ENCODE measurements around the gene SERTAD1.
A peak's percentile ranks its signal among the peaks of the same experiment; 100 is the strongest.

Gene SERTAD1

DNA sequence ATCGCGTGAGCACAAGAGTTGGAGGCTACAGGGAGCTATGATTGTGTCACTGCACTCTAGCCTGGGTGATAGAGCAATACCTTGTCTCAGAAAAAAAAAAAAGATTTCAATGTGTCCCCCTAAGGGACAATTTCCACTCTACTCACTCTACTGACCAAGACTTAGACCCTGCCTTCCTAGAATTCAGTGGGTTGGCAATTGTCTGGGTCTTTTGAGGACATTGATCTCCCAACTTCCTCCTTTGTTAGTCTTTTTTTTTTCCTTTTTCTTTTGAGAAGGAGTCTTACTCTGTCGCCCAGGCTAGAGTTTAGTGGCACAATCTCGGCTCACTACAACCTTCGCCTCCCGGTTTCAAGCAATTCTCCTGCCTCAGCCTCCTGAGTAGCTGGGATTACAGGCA, 43.2 kb upstream of the SERTAD1 start:
- H3K27me3 ChIP-seq (ENCODE audit: insufficient read depth, low read depth): no peaks in the 10 kb centered on the region; the same call in 1 of the 2 replicates

DNA sequence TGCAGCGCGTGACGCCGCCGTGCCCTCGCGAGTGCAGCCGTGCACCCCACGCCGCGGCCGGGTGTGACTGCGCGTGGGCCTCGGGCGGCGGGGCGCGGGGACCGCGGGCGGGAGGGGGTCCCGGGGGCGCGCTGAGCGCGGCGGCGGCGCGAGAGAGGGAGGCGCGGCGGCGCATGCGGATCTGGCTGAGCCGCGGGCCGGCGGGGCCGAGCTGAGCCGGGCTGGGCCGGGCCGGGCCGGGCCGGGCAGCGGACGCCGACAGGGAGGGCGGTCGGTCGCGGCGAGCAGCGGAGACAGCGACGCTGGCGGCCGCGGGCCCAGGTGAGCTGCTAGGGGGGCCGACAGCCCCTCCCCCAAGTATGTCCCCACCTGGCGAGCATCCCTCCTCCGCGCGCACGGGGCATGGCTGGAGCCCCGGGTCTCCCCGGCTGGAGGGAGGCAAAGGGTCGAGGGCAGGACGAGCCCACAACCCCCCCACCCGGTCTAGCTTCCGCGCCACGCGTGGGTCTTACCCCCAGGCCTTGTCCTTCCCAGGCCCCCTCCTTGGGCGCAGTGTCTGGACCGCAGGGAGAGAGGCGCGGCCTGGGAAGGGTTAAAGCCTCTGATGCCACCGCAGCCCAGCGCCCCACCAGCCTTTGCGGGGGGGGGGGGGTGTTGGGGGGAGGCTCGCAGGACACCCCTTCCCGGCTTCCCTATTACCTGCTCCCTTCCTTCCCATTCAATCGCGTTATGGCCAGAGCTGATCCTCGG, 41.4 kb upstream of the SERTAD1 start, which contains the start of gene SPTBN4:
Gene SPTBN4 (plus strand): TSS at position 17 of the 750 bp plus-strand sequence. CDS start 5,621 bp downstream, outside the sequence.
- no peaks in the 10 kb centered on the region; the same call in 1 of the 2 replicates for H3K27me3 ChIP-seq (ENCODE audit: insufficient read depth, low read depth)
- TF ChIP-seq, protein P1, sequence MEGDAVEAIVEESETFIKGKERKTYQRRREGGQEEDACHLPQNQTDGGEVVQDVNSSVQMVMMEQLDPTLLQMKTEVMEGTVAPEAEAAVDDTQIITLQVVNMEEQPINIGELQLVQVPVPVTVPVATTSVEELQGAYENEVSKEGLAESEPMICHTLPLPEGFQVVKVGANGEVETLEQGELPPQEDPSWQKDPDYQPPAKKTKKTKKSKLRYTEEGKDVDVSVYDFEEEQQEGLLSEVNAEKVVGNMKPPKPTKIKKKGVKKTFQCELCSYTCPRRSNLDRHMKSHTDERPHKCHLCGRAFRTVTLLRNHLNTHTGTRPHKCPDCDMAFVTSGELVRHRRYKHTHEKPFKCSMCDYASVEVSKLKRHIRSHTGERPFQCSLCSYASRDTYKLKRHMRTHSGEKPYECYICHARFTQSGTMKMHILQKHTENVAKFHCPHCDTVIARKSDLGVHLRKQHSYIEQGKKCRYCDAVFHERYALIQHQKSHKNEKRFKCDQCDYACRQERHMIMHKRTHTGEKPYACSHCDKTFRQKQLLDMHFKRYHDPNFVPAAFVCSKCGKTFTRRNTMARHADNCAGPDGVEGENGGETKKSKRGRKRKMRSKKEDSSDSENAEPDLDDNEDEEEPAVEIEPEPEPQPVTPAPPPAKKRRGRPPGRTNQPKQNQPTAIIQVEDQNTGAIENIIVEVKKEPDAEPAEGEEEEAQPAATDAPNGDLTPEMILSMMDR (conservative IDR thresholded peaks at IDR 0.05; ENCODE audit: low read depth, low read length): no peak
- no peaks in the 10 kb centered on the region for H4K20me1 ChIP-seq (ENCODE audit: insufficient read depth)
- no peak within 1 kb of the TSS; the same call in 1 of the 2 replicates for H3K9ac ChIP-seq
- H3K4me1 ChIP-seq (ENCODE audit: low read depth, poor library complexity, severe bottlenecking): peaks cover 25% of the 10 kb centered on the region
- peak within 1 kb of the TSS; percentile 68 for H3K4me2 ChIP-seq
- H3K27ac ChIP-seq: no peak within 1 kb of the TSS
- no peak within 1 kb of the TSS for H3K4me3 ChIP-seq (IDR thresholded peaks at IDR 0.05; ENCODE audit: insufficient read depth, low read depth, low read length)
- H3K79me2 ChIP-seq (ENCODE audit: insufficient read depth, low read depth): no peaks in the 10 kb centered on the region
- H2AFZ ChIP-seq (ENCODE audit: low read depth): peak within 1 kb of the TSS; percentile 73
- H3K36me3 ChIP-seq (ENCODE audit: insufficient read depth): no peaks in the 10 kb centered on the region

More for the DNA sequence above, 43.2 kb upstream of the SERTAD1 start:
- no peaks in the 10 kb centered on the region for H3K79me2 ChIP-seq (ENCODE audit: insufficient read depth, low read depth)
- H3K9ac ChIP-seq: no peak overlapping the region
- H3K4me3 ChIP-seq (IDR thresholded peaks at IDR 0.05; ENCODE audit: insufficient read depth, low read depth, low read length): no peak overlapping the region
- H4K20me1 ChIP-seq (ENCODE audit: insufficient read depth): no peaks in the 10 kb centered on the region
- TF ChIP-seq, protein P1 (conservative IDR thresholded peaks at IDR 0.05; ENCODE audit: low read depth, low read length): no peak
- no peak overlapping the region for H3K27ac ChIP-seq
- no peaks in the 10 kb centered on the region for H3K36me3 ChIP-seq (ENCODE audit: insufficient read depth)
- H3K4me1 ChIP-seq (ENCODE audit: low read depth, poor library complexity, severe bottlenecking): peaks cover 20% of the 10 kb centered on the region
- H3K4me2 ChIP-seq: no peak overlapping the region
- H2AFZ ChIP-seq (ENCODE audit: low read depth): no peak overlapping the region

DNA sequence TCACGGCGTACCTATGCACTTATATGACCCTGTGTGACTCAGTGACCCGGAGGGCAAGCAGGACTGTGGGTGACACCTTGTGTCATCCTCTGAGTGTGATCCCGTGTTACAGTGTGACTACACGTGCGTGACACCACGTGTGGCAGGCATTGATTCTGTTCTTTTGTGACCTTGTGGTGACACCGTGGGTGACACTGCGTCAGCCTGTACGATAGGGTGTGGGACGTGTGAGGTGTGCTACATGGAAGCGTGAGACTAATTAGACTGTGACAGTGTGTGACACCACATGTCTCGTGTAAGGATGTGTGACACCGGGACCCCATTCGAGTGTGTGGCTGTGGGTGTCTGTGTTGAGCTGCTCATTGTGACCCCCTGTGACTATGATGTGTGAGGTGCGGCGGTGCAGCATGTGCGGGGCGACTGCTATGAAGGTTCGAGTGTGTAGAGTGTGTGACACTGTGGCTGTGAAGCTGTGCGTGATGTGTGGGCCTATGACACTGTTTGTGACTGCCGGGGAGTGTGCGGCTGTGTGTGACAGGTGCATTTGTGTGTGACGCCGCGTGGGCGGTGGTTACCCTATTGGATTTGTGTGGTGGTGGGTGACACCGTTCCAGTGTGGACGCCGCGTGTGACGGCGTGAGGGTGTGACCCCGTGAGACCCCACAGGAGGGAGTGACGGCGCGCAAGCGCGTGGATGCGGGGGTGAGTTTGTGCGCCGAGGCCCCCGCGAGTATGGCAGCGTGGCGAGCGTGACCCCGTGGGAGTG, 40.6 kb upstream of the SERTAD1 start:
- peak overlapping the region; percentile 73 for H2AFZ ChIP-seq (ENCODE audit: low read depth)
- no peak overlapping the region; the same call in 1 of the 2 replicates for H3K9ac ChIP-seq
- H3K4me1 ChIP-seq (ENCODE audit: low read depth, poor library complexity, severe bottlenecking): peaks cover 28% of the 10 kb centered on the region
- no peaks in the 10 kb centered on the region for H3K79me2 ChIP-seq (ENCODE audit: insufficient read depth, low read depth)
- no peaks in the 10 kb centered on the region for H3K36me3 ChIP-seq (ENCODE audit: insufficient read depth)
- H3K4me2 ChIP-seq: peak overlapping the region; percentile 68
- H3K27me3 ChIP-seq (ENCODE audit: insufficient read depth, low read depth): no peaks in the 10 kb centered on the region; the same call in 1 of the 2 replicates
- TF ChIP-seq, protein P1 (conservative IDR thresholded peaks at IDR 0.05; ENCODE audit: low read depth, low read length): no peak
- no peak overlapping the region for H3K27ac ChIP-seq
- no peak overlapping the region for H3K4me3 ChIP-seq (IDR thresholded peaks at IDR 0.05; ENCODE audit: insufficient read depth, low read depth, low read length)
- no peaks in the 10 kb centered on the region for H4K20me1 ChIP-seq (ENCODE audit: insufficient read depth)

DNA sequence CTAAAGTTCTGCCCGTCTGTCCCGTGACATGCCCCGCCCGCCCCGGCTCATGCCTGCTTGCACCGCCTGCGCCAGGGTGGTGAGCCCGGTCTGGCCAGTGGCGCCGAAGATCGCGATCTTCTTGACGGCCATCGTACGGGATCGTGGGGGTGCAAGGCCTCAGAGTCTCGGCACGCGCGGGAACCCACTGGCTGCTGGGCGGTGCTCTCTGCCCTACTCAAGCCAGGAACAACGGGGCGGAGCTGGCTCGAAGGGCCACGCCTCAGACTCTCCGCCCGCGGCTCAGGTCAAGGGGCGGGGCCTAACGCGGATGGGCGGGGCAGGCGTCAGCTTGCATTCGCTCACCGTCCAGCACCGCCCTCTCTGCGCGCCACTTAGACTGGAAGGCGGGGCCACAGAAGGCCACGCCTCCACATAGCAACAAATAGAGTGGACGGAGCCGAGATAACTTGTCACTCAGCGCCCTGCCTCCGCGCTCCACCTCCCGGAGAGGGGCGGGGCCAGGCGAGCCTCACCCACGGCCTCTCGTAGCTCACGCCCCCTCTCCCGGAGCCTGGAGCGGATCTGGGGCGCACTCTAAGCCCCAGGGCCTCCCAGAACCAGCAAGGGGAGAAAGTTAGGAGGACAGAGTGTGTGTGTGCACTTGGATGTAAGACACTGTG, 39.9 kb upstream of the SERTAD1 start, which contains the start of gene BLVRB:
Gene BLVRB (minus strand): TSS at position 189 of the 662 bp plus-strand sequence. CDS start 57 bp downstream, at position 132.
- H3K27me3 ChIP-seq (ENCODE audit: insufficient read depth, low read depth): no peaks in the 10 kb centered on the region; the same call in 1 of the 2 replicates
- peaks cover 28% of the 10 kb centered on the region for H3K4me1 ChIP-seq (ENCODE audit: low read depth, poor library complexity, severe bottlenecking)
- TF ChIP-seq, protein P1 (conservative IDR thresholded peaks at IDR 0.05; ENCODE audit: low read depth, low read length): no peak
- H3K27ac ChIP-seq: peak within 1 kb of the TSS; percentile 35
- peak within 1 kb of the TSS; percentile 54; the same call in 1 of the 2 replicates for H3K9ac ChIP-seq
- H3K4me2 ChIP-seq: peak within 1 kb of the TSS; percentile 68
- H4K20me1 ChIP-seq (ENCODE audit: insufficient read depth): no peaks in the 10 kb centered on the region
- H3K79me2 ChIP-seq (ENCODE audit: insufficient read depth, low read depth): no peaks in the 10 kb centered on the region
- H3K4me3 ChIP-seq (IDR thresholded peaks at IDR 0.05; ENCODE audit: insufficient read depth, low read depth, low read length): no peak within 1 kb of the TSS
- H2AFZ ChIP-seq (ENCODE audit: low read depth): peak within 1 kb of the TSS; percentile 95
- no peaks in the 10 kb centered on the region for H3K36me3 ChIP-seq (ENCODE audit: insufficient read depth)
